Skin epidermis (tissue), 12 donors: ENCODE results near the gene ETV2.

Experiments
- H3K27ac ChIP-seq, 21 experiments: fragments of 200-600 bp; sonication (generic) in 11 of 21; one replicate each; pipeline ENCODE4 v1.5.0; 2020; ENCODE audit warnings: mild to moderate bottlenecking in 3 of 21, inconsistent platforms in 2 of 21, moderate library complexity in 2 of 21
- H3K4me3 ChIP-seq, 7 experiments: fragments of 200-600 bp; sonication (generic) in 2 of 7; one replicate each; pipeline ENCODE4 v1.5.0; 2020; ENCODE audit warnings: inconsistent platforms in 2 of 7, mild to moderate bottlenecking in 2 of 7, moderate library complexity in 1 of 7

The ETV2 gene

DNA sequence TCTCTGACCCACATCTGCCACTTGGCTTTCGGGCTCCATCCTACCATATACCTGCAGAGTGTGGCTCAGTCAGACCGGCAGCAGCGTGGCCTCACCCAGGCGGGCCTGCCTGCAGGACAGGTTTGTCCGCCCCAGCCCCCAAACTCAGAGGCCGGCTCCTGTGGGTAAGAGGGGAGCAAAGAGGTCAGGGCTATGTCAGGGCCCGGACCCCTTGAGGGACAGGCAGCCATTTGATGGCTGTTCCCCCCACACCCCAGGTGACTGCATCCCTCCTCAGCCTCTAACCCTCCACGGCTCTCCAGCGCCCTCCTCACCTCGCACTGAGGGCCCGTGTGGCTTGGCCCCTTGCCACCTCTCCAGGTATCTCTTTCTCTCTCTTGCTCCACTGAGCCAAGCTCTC, 50.5 kb downstream of the ETV2 start:
- Histone ChIP-seq H3K4me3 (no peak overlapping the region), H3K27ac (no peak overlapping the region)

GRCh38 chr19:35693422-35693821, 51.9 kb downstream of the ETV2 start:
- H3K4me3 ChIP-seq, result no peak overlapping the region
- H3K27ac ChIP-seq, result no peak overlapping the region

GRCh38 chr19:35693835-35694599, 52.5 kb downstream of the ETV2 start:
- Histone ChIP-seq H3K27ac (no peak overlapping the region), H3K4me3 (no peak overlapping the region)
